ENCODE data around the gene SGCA. TPM values are rescaled to one million over a fixed set of nuclear protein-coding genes. Genes with fewer than 3 reads are reported as not detected.

The SGCA gene
- total RNA-seq, 1 donor: not detected

GRCh38 chr17:50165466-50165865 is 339 bp upstream of the SGCA start:
- TF ChIP-seq CTCF (IDR thresholded peaks at IDR 0.05; ENCODE audit: extremely low read depth, low read depth, low read length): no peak
- no peak overlapping the region for H2AFZ ChIP-seq (ENCODE audit: low read length)
- no peaks in the 10 kb centered on the region for H3K27me3 ChIP-seq (ENCODE audit: insufficient read depth, low read length)
- no peak overlapping the region for H3K4me2 ChIP-seq (ENCODE audit: insufficient read depth, low read length)
- H3K36me3 ChIP-seq (ENCODE audit: insufficient read depth, low read length): no peaks in the 10 kb centered on the region
- H3K4me3 ChIP-seq (ENCODE audit: insufficient read depth, low read length): no peak overlapping the region
- H3K79me2 ChIP-seq (ENCODE audit: insufficient read depth, low read length): no peaks in the 10 kb centered on the region
- no peaks in the 10 kb centered on the region for H3K9me3 ChIP-seq (ENCODE audit: low read depth, low read length)
- DNase-seq (ENCODE audit: insufficient read length, low spot score, missing footprints): peak; percentile 11
- peaks cover 11% of the 10 kb centered on the region for H3K4me1 ChIP-seq (ENCODE audit: insufficient read depth, low read length)
- H3K27ac ChIP-seq (ENCODE audit: low read depth, low read length): no peak overlapping the region
- no peaks in the 10 kb centered on the region for H4K20me1 ChIP-seq (ENCODE audit: insufficient read depth, low read length)

DNA sequence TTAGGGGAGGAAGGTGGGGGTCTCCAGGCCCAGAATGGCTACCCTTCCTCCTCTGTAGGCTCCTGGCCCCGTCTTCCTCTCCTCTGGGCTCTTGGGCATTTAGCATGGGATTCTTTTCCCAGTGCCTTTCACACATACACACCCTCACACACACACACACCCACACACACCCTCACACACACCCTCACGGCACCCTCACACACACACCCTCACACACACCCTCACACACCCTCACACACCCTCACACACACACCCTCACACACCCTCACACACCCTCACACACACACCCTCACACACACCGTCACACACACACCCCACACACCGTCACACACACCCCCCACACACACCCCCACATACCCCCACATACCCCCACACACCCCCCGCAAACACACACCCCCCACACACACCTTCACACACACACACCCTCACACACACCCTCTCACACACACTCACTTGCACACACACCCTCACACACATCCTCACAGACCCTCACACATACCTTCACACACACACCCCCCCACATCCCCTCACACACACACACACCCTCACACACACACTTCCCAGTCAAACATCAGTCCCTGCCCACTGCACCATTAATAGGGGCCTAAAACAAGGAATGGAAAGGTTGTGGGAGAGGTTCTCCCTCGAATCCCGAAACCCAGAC is 845 bp downstream of the SGCA start:
- peak; percentile 38 for DNase-seq (ENCODE audit: insufficient read length, low spot score, missing footprints)
- Histone ChIP-seq H3K4me1 (ENCODE audit: insufficient read depth, low read length) (peaks cover 2% of the 10 kb centered on the region), H2AFZ (ENCODE audit: low read length) (no peak overlapping the region), H3K9me3 (ENCODE audit: low read depth, low read length) (no peaks in the 10 kb centered on the region), H3K79me2 (ENCODE audit: insufficient read depth, low read length) (no peaks in the 10 kb centered on the region), H3K36me3 (ENCODE audit: insufficient read depth, low read length) (peaks cover 1% of the 10 kb centered on the region), H4K20me1 (ENCODE audit: insufficient read depth, low read length) (no peaks in the 10 kb centered on the region), H3K4me3 (ENCODE audit: insufficient read depth, low read length) (no peak overlapping the region), H3K4me2 (ENCODE audit: insufficient read depth, low read length) (no peak overlapping the region), H3K27ac (ENCODE audit: low read depth, low read length) (no peak overlapping the region), H3K27me3 (ENCODE audit: insufficient read depth, low read length) (no peaks in the 10 kb centered on the region)
- TF ChIP-seq CTCF (IDR thresholded peaks at IDR 0.05; ENCODE audit: extremely low read depth, low read depth, low read length): no peak

GRCh38 chr17:50167371-50167770 is 1.6 kb downstream of the SGCA start:
- Histone ChIP-seq H3K4me1 (ENCODE audit: insufficient read depth, low read length) (no peaks in the 10 kb centered on the region), H4K20me1 (ENCODE audit: insufficient read depth, low read length) (no peaks in the 10 kb centered on the region), H2AFZ (ENCODE audit: low read length) (no peak overlapping the region), H3K27me3 (ENCODE audit: insufficient read depth, low read length) (no peaks in the 10 kb centered on the region), H3K4me3 (ENCODE audit: insufficient read depth, low read length) (no peak overlapping the region), H3K79me2 (ENCODE audit: insufficient read depth, low read length) (no peaks in the 10 kb centered on the region), H3K4me2 (ENCODE audit: insufficient read depth, low read length) (no peak overlapping the region), H3K36me3 (ENCODE audit: insufficient read depth, low read length) (peaks cover 3% of the 10 kb centered on the region), H3K27ac (ENCODE audit: low read depth, low read length) (no peak overlapping the region), H3K9me3 (ENCODE audit: low read depth, low read length) (no peaks in the 10 kb centered on the region)
- TF ChIP-seq CTCF (IDR thresholded peaks at IDR 0.05; ENCODE audit: extremely low read depth, low read depth, low read length): no peak
- peak; percentile 37 for DNase-seq (ENCODE audit: insufficient read length, low spot score, missing footprints)

DNA sequence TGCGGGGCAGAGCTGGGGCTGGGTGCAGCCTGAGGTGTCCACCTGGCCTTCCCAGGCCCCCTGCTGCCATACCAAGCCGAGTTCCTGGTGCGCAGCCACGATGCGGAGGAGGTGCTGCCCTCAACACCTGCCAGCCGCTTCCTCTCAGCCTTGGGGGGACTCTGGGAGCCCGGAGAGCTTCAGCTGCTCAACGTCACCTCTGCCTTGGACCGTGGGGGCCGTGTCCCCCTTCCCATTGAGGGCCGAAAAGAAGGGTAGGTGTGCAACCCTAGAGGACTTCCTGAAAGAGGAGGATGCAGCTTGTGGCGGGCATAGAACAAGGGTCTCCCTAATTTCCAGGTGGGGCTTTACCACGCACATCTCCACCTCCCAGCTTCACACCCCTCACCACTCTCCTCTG is 2.5 kb downstream of the SGCA start:
- Histone ChIP-seq H2AFZ (ENCODE audit: low read length) (no peak overlapping the region), H3K79me2 (ENCODE audit: insufficient read depth, low read length) (no peaks in the 10 kb centered on the region), H4K20me1 (ENCODE audit: insufficient read depth, low read length) (no peaks in the 10 kb centered on the region), H3K4me3 (ENCODE audit: insufficient read depth, low read length) (no peak overlapping the region), H3K27ac (ENCODE audit: low read depth, low read length) (no peak overlapping the region), H3K4me1 (ENCODE audit: insufficient read depth, low read length) (peaks cover 7% of the 10 kb centered on the region), H3K36me3 (ENCODE audit: insufficient read depth, low read length) (peaks cover 3% of the 10 kb centered on the region), H3K9me3 (ENCODE audit: low read depth, low read length) (no peaks in the 10 kb centered on the region), H3K27me3 (ENCODE audit: insufficient read depth, low read length) (no peaks in the 10 kb centered on the region), H3K4me2 (ENCODE audit: insufficient read depth, low read length) (no peak overlapping the region)
- peak; percentile 11 for DNase-seq (ENCODE audit: insufficient read length, low spot score, missing footprints)
- TF ChIP-seq CTCF (IDR thresholded peaks at IDR 0.05; ENCODE audit: extremely low read depth, low read depth, low read length): no peak

Measured in osteoblast (primary cell).